NT2/D1 (cell line): ENCODE results near the gene DCUN1D4.

Experiments used
- DNase-seq: peaks from one replicate; pipeline ENCODE4 v3.0.0-alpha.2; 2011; ENCODE audit warnings: low read depth, low spot score
- H3K27me3 ChIP-seq: 2 replicates; pipeline ENCODE4 v1.6.0; 2011; ENCODE audit warnings: mild to moderate bottlenecking; ENCODE audit not compliant: insufficient read length, insufficient read depth
- H3K36me3 ChIP-seq: 2 replicates; pipeline ENCODE4 v1.6.1; 2011; ENCODE audit warnings: mild to moderate bottlenecking, low read length, mixed read lengths; ENCODE audit not compliant: insufficient read depth, insufficient read length
- H3K4me1 ChIP-seq: 2 replicates; pipeline ENCODE4 v1.5.1; 2011; ENCODE audit not compliant: insufficient read depth, insufficient read length
- H3K4me3 ChIP-seq: 2 replicates; pipeline ENCODE4 v1.5.1; 2011; ENCODE audit warnings: low read depth; ENCODE audit not compliant: insufficient read length
- H3K9ac ChIP-seq: 2 replicates; pipeline ENCODE4 v1.6.0; 2011; ENCODE audit warnings: low read depth; ENCODE audit not compliant: insufficient read length
- H3K9me3 ChIP-seq: 2 replicates; pipeline ENCODE4 v1.5.1; 2011; ENCODE audit warnings: mild to moderate bottlenecking, low read length; ENCODE audit not compliant: insufficient read depth
- SUZ12 ChIP-seq: IDR thresholded peaks from 2 replicates; pipeline ENCODE4 v1.6.1; 2011; ENCODE audit not compliant: insufficient read length, insufficient read depth; ENCODE audit errors: extremely low read depth
- YY1 ChIP-seq: IDR thresholded peaks from 2 replicates; pipeline ENCODE4 v1.6.1; 2011; ENCODE audit not compliant: insufficient read length, insufficient read depth
- ZNF274 ChIP-seq: IDR thresholded peaks from 2 replicates; pipeline ENCODE4 v1.6.1; 2011; ENCODE audit warnings: mild to moderate bottlenecking, low read depth, low read length

The DCUN1D4 gene

DNA sequence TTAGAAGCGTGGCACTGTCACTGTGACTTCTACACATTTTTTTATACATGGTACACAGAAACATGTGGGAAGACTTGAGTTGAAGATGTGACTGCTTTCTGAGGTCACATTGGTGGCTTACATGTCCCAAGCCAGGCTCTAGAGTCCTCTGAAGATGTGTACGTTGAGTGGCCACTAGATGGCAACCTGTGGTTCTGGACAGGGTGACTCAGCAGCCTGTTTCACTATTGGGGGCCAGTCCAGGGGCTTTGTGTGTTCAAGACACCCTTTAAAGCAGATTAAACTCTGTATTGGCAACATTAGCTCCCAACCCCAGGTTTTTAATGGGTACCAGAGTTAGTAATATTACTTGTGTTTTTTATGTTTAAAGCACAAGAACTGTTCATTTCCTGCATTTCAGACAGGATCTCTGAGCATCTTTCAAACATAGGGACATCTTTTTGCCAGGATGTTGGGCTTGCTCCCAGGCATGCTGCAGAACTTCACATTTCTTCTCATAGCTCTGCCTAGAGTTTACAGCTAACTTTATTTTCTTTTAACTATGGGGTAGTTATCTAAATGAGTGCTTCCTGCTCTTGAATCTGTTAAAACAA, 53.0 kb downstream of the DCUN1D4 start:
- no peak overlapping the region for H3K4me3 ChIP-seq
- TF ChIP-seq YY1 (no peak), ZNF274 (no peak), SUZ12 (no peak)
- no peaks in the 10 kb centered on the region for H3K9me3 ChIP-seq
- H3K27me3 ChIP-seq: no peaks in the 10 kb centered on the region
- no peaks in the 10 kb centered on the region for H3K4me1 ChIP-seq
- H3K9ac ChIP-seq: no peak overlapping the region
- peaks cover 33% of the 10 kb centered on the region for H3K36me3 ChIP-seq
- peak; percentile 48 for DNase-seq

GRCh38 chr4:51901363-51901762, 58.4 kb downstream of the DCUN1D4 start:
- no peaks in the 10 kb centered on the region for H3K4me1 ChIP-seq
- H3K36me3 ChIP-seq: peaks cover 56% of the 10 kb centered on the region
- DNase-seq: no peak

GRCh38 chr4:51906167-51906958, 63.4 kb downstream of the DCUN1D4 start:
- DNase-seq: no peak

More at GRCh38 chr4:51901363-51901762, 58.4 kb downstream of the DCUN1D4 start:
- H3K9me3 ChIP-seq: no peaks in the 10 kb centered on the region
- TF ChIP-seq YY1: no peak
- TF ChIP-seq ZNF274: no peak
- no peak for TF ChIP-seq SUZ12
- no peak overlapping the region for H3K4me3 ChIP-seq
- no peaks in the 10 kb centered on the region for H3K27me3 ChIP-seq
- no peak overlapping the region for H3K9ac ChIP-seq

DNA sequence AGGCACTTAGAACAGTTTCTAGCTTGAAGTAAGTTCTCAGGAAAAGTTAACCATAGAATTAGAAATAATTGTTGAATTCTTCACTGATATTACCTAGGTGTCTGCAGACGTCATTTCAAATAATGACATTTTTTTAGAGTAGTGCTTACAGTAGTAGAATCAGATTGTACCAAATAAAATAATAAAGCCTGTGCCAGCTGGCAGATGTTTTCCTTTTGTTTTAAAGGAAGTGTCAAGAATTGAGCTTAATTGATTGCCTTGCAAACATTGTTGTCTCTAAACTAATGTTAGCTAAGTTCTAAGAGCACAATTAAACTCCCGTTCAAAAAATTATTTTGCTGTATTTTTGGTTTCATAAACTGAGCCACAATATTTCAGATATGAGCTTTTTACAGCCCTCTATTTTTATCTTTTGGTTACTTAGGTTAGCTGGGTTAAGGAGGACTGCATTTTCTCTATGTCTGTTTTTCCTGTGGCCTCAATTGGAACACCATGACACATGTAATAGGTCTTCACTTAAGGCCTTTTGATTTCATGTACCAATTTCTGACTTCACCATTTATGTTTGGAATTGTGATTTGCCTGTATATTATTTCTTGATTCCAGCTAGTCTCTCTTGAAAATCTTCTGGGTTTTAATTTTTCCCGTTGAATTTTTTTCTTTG, 64.2 kb downstream of the DCUN1D4 start:
- TF ChIP-seq SUZ12: no peak
- TF ChIP-seq ZNF274: no peak
- TF ChIP-seq YY1: no peak
- Histone ChIP-seq H3K36me3 (peaks cover 55% of the 10 kb centered on the region), H3K9ac (no peak overlapping the region), H3K27me3 (no peaks in the 10 kb centered on the region), H3K4me1 (no peaks in the 10 kb centered on the region), H3K9me3 (no peaks in the 10 kb centered on the region), H3K4me3 (no peak overlapping the region)
- no peak for DNase-seq

More at GRCh38 chr4:51906167-51906958, 63.4 kb downstream of the DCUN1D4 start:
- Histone ChIP-seq H3K36me3 (peaks cover 52% of the 10 kb centered on the region), H3K9ac (no peak overlapping the region), H3K4me1 (no peaks in the 10 kb centered on the region), H3K27me3 (no peaks in the 10 kb centered on the region), H3K9me3 (no peaks in the 10 kb centered on the region), H3K4me3 (no peak overlapping the region)
- TF ChIP-seq ZNF274 (no peak), SUZ12 (no peak), YY1 (no peak)

DNA sequence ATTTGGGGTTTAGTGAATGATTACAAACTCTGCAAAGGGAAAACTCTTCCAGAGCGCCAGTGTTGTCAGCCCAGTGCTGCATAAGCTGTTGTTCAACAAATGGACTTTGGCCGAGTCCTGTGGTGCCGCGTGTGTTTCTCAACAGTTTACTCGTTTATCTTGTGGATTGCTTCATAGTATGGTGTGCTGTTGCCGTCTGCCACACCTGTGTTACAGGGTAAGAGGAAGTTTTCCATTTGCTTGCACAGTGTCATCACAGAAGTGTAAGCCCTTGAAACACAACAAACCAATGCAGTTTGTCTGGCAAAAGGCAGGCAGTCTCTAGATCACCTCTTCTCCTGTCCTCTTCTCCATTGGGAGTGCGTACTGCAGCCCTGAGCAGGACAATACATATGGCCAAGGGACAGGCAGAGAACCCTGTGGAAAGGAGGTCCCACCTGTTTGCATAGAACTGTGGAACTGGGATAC, 66.3 kb downstream of the DCUN1D4 start:
- Histone ChIP-seq H3K36me3 (peaks cover 63% of the 10 kb centered on the region), H3K9ac (no peak overlapping the region), H3K4me3 (no peak overlapping the region), H3K4me1 (no peaks in the 10 kb centered on the region), H3K27me3 (no peaks in the 10 kb centered on the region), H3K9me3 (no peaks in the 10 kb centered on the region)
- TF ChIP-seq ZNF274 (no peak), YY1 (no peak), SUZ12 (no peak)
- no peak for DNase-seq

GRCh38 chr4:51918251-51918650, 75.3 kb downstream of the DCUN1D4 start:
- Histone ChIP-seq H3K36me3 (peaks cover 18% of the 10 kb centered on the region), H3K4me3 (no peak overlapping the region), H3K9ac (no peak overlapping the region), H3K27me3 (no peaks in the 10 kb centered on the region), H3K4me1 (no peaks in the 10 kb centered on the region), H3K9me3 (no peaks in the 10 kb centered on the region)
- DNase-seq: no peak
- TF ChIP-seq ZNF274: no peak
- no peak for TF ChIP-seq YY1
- no peak for TF ChIP-seq SUZ12

GRCh38 chr4:51923343-51923742, 80.4 kb downstream of the DCUN1D4 start:
- Histone ChIP-seq H3K9me3 (no peaks in the 10 kb centered on the region), H3K4me3 (no peak overlapping the region), H3K36me3 (no peaks in the 10 kb centered on the region), H3K9ac (no peak overlapping the region), H3K4me1 (no peaks in the 10 kb centered on the region), H3K27me3 (no peaks in the 10 kb centered on the region)
- no peak for DNase-seq
- no peak for TF ChIP-seq ZNF274
- no peak for TF ChIP-seq YY1
- no peak for TF ChIP-seq SUZ12
